ENCODE results near the gene RGS12. TPM values are rescaled to one million over a fixed set of nuclear protein-coding genes. Genes with fewer than 3 reads are reported as not detected.
A peak's percentile ranks its signal among the peaks of the same experiment; 100 is the strongest.

Gene RGS12
- total and polyA plus RNA-seq, 2 of the 8 experiments (the other 6 are each of a cell fraction or from before 2014, with no cell fraction given): 6.0 to 16.4 TPM

GRCh38 chr4:3263053-3263875 is 29.6 kb upstream of the RGS12 start:
- CTCF ChIA-PET (ENCODE audit: partially characterized antibody): interaction anchor here (1.9 kb wide), 1 partner anchor 217 kb away, joined by 5 read pairs; no protein-coding TSS in a partner anchor
- no peak for TF ChIP-seq TAF7 (optimal IDR thresholded peaks at IDR 0.05; ENCODE audit: borderline replicate concordance, low read depth, low read length)
- TF ChIP-seq BCL11A (IDR thresholded peaks at IDR 0.05; ENCODE audit: low read depth in 2 of 2, low read length in 2 of 2): no peak
- TF ChIP-seq RNF2 (IDR thresholded peaks at IDR 0.05; ENCODE audit: borderline replicate concordance, low read depth, low read length, missing control alignments, poor library complexity, severe bottlenecking): no peak
- TF ChIP-seq TAF1 (IDR thresholded peaks at IDR 0.05; ENCODE audit: low read depth, low read length): no peak
- no peak for TF ChIP-seq RAD21 (IDR thresholded peaks at IDR 0.05 in 1 of 2, conservative IDR thresholded peaks at IDR 0.05 in 1 of 2; ENCODE audit: low read depth in 2 of 2, low read length in 2 of 2)
- TF ChIP-seq ASH2L (IDR thresholded peaks at IDR 0.05; ENCODE audit: low read length): no peak
- TF ChIP-seq ATF2 (IDR thresholded peaks at IDR 0.05; ENCODE audit: low read length): no peak
- TF ChIP-seq CBX8 (IDR thresholded peaks at IDR 0.05; ENCODE audit: borderline replicate concordance, low read depth, low read length): no peak
- no peak for TF ChIP-seq POLR2A (IDR thresholded peaks at IDR 0.05; ENCODE audit: control extremely low read depth in 1 of 2, low read depth in 2 of 2, low read length in 2 of 2)
- TF ChIP-seq JUND (IDR thresholded peaks at IDR 0.05; ENCODE audit: low read length): no peak

More at GRCh38 chr4:3263053-3263875, 29.6 kb upstream of the RGS12 start:
- no peaks in the 10 kb centered on the region; a peak in 2 of 7 replicates for H3K27me3 ChIP-seq (replicated peaks in 1 of 4; ENCODE audit: control insufficient read depth in 3 of 4, extremely low read depth in 1 of 4, insufficient read depth in 3 of 4, low read length in 3 of 4)
- H3K14ac ChIP-seq (ENCODE audit: insufficient read length): no peak overlapping the region
- no peak overlapping the region; the same call in 1 of the 2 replicates for H4K8ac ChIP-seq (ENCODE audit: extremely low read depth, insufficient read depth, low read length)
- POLR2A ChIA-PET (ENCODE audit: partially characterized antibody): interaction anchor here (0.6 kb wide), 1 partner anchor 27 kb away, joined by 3 read pairs; no protein-coding TSS in a partner anchor
- H3K4ac ChIP-seq (replicated peaks; ENCODE audit: insufficient read length, low read depth, low read length): no peak overlapping the region
- DNase-seq (ENCODE audit: low read depth in 1 of 2, low spot score in 2 of 2): peak in 1 of 2 experiments; percentile 47
- WGBS, 2 experiments (ENCODE audit: extremely low coverage in 1 of 2, insufficient coverage in 1 of 2, insufficient read length in 1 of 2, insufficient replicate concordance in 2 of 2, low coverage in 1 of 2, low lambda C conversion rate in 2 of 2, missing lambda C conversion rate in 1 of 2): 88% methylated on average over 28 of the region's 28 CpGs; no CpG with 5 or more reads in 1 of the 2 experiments
- H3K18ac ChIP-seq (ENCODE audit: extremely low read depth, low read length): no peak overlapping the region
- H3K9ac ChIP-seq (replicated peaks in 1 of 4; ENCODE audit: extremely low read depth in 1 of 4, low read depth in 3 of 4, low read length in 3 of 4): no peak overlapping the region
- H2AK5ac ChIP-seq (ENCODE audit: low read depth, low read length): no peak overlapping the region
- H2BK15ac ChIP-seq (ENCODE audit: low read length): no peak overlapping the region
- no peak overlapping the region for H2AFZ ChIP-seq (ENCODE audit: low read length)
- H4K5ac ChIP-seq (ENCODE audit: insufficient read length, low read depth, low read length): no peak overlapping the region
- no peak overlapping the region for H2BK120ac ChIP-seq (replicated peaks; ENCODE audit: low read depth, low read length)
- H3K36me3 ChIP-seq (ENCODE audit: control insufficient read depth in 2 of 4, insufficient read depth in 4 of 4, low read length in 3 of 4): no peaks in the 10 kb centered on the region
- H2BK12ac ChIP-seq (ENCODE audit: low read depth, low read length): no peak overlapping the region
- no peaks in the 10 kb centered on the region for H3K79me1 ChIP-seq (ENCODE audit: low read depth, low read length)
- H3K4me1 ChIP-seq (replicated peaks in 1 of 4; ENCODE audit: control insufficient read depth in 3 of 4, insufficient read depth in 4 of 4, low read length in 3 of 4): peaks cover 0 to 3% (median 0%) of the 10 kb centered on the region in 4 experiments; a peak in 1 of 7 replicates
- H3K79me2 ChIP-seq (ENCODE audit: control insufficient read depth in 1 of 2, insufficient read depth in 2 of 2, low read length in 2 of 2): no peaks in the 10 kb centered on the region
- no peak for FAIRE-seq
- no peak overlapping the region for H2BK5ac ChIP-seq (ENCODE audit: low read depth, low read length)
- no peaks in the 10 kb centered on the region for H3K9me3 ChIP-seq (ENCODE audit: insufficient read depth in 2 of 2, low read depth in 1 of 2, low read length in 1 of 2)
- H3K27ac ChIP-seq (ENCODE audit: low read depth, low read length): no peak overlapping the region
- H3K4me3 ChIP-seq (ENCODE audit: extremely low read depth in 1 of 4, insufficient read depth in 2 of 4, low read depth in 3 of 4, low read length in 4 of 4): no peak overlapping the region
- H4K91ac ChIP-seq (replicated peaks; ENCODE audit: insufficient read length, low read length): no peak overlapping the region
- H3K4me2 ChIP-seq (ENCODE audit: insufficient read depth in 1 of 2, low read depth in 2 of 2, low read length in 2 of 2): no peak overlapping the region
- no peak overlapping the region for H3K23ac ChIP-seq (ENCODE audit: insufficient read length)
- H3K56ac ChIP-seq (replicated peaks; ENCODE audit: insufficient read length, low read depth, low read length): no peak overlapping the region
- no peaks in the 10 kb centered on the region for H3K23me2 ChIP-seq (ENCODE audit: low read depth, low read length)
- H4K20me1 ChIP-seq (replicated peaks in 1 of 2; ENCODE audit: control insufficient read depth in 1 of 2, insufficient read depth in 2 of 2, low read length in 2 of 2): no peaks in the 10 kb centered on the region
- no peak overlapping the region for H2BK20ac ChIP-seq (ENCODE audit: low read length)

Measured in H1 (cell line).